Measurements from ENCODE around the gene PSMD9.

The PSMD9 gene

DNA sequence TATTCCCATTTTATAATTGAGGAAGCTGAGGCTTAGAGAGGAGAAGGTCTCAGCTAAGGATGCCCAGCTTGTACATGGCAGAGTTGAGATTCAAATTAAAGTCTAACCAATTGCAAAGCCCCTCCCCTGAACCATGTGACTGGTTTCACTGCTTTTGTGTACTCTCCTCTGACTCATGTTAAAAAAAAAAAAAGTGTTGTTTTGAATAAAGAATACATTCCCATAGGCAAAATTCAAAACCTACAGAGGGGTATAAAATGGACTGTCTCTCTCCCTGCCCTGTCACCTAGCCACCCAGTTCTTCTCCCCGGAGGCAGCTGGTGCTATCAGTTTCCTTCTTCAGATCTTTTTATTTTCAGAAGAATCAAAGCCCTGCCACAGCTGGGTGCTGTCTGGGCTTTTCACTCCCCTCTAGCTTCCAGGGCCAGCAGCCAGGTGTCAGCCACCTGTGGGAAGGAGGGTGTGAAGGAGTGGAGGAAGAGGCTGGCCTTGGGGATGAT, 5.4 kb downstream of the PSMD9 start:
- TF ChIP-seq, protein P1, sequence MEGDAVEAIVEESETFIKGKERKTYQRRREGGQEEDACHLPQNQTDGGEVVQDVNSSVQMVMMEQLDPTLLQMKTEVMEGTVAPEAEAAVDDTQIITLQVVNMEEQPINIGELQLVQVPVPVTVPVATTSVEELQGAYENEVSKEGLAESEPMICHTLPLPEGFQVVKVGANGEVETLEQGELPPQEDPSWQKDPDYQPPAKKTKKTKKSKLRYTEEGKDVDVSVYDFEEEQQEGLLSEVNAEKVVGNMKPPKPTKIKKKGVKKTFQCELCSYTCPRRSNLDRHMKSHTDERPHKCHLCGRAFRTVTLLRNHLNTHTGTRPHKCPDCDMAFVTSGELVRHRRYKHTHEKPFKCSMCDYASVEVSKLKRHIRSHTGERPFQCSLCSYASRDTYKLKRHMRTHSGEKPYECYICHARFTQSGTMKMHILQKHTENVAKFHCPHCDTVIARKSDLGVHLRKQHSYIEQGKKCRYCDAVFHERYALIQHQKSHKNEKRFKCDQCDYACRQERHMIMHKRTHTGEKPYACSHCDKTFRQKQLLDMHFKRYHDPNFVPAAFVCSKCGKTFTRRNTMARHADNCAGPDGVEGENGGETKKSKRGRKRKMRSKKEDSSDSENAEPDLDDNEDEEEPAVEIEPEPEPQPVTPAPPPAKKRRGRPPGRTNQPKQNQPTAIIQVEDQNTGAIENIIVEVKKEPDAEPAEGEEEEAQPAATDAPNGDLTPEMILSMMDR (conservative IDR thresholded peaks at IDR 0.05; ENCODE audit: low read length): no peak
- DNase-seq (ENCODE audit: low read depth): peak; percentile 54
- no peak overlapping the region for H3K4me3 ChIP-seq (ENCODE audit: low read length)

DNA sequence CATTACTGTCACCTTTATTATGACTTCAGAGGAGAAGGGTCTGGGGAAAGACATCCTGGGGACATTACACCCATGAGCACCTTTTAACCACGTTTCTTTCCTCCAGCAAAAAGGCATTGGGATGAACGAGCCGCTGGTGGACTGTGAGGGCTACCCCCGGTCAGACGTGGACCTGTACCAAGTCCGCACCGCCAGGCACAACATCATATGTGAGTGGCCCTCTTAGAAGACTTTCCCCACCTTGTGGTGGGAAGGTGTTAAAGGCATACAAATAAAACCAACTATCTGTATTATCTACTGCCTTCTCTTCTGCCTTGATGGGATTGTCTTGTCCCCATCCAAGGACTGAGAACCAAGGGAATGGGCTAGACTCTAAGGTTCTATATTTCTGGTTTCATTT, 6.0 kb downstream of the PSMD9 start:
- TF ChIP-seq, protein P1 (conservative IDR thresholded peaks at IDR 0.05; ENCODE audit: low read length): peak; percentile 36

DNA sequence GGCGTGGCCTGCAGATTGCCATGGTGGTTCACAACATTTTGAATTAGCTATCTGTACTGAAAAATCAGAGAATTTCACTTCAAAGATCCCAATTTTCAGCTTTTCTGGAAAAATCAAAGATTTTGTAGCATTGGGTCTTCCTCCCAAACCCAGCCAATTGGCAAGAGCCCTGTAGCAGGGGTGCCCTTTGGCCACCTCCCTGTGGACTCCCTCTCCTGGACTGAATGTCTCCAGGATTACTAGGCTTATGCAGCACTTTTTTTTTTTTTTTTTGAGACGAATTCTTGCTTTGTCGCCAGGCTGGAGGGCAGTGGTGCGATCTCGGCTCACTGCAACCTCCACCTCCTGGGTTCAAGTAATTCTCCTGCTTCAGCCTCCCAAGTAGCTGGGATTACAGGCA, 9.7 kb downstream of the PSMD9 start:
- DNase-seq (ENCODE audit: low read depth): no peak
- TF ChIP-seq, protein P1 (conservative IDR thresholded peaks at IDR 0.05; ENCODE audit: low read length): no peak
- H3K4me3 ChIP-seq (ENCODE audit: low read length): no peak overlapping the region

More for the DNA sequence above, 6.0 kb downstream of the PSMD9 start:
- peak; percentile 48 for DNase-seq (ENCODE audit: low read depth)
- H3K4me3 ChIP-seq (ENCODE audit: low read length): no peak overlapping the region

DNA sequence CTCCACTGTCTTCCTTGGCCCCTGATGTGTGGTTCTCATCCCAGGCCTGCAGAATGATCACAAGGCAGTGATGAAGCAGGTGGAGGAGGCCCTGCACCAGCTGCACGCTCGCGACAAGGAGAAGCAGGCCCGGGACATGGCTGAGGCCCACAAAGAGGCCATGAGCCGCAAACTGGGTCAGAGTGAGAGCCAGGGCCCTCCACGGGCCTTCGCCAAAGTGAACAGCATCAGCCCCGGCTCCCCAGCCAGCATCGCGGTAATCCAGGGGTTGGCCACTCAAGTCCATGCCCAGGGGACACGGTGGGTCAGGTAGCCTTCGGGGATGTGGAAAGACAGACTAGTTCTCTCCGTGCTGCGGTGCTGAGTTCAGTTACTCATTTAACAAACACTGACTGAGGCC, 11.0 kb downstream of the PSMD9 start:
- TF ChIP-seq, protein P1 (conservative IDR thresholded peaks at IDR 0.05; ENCODE audit: low read length): no peak

DNA sequence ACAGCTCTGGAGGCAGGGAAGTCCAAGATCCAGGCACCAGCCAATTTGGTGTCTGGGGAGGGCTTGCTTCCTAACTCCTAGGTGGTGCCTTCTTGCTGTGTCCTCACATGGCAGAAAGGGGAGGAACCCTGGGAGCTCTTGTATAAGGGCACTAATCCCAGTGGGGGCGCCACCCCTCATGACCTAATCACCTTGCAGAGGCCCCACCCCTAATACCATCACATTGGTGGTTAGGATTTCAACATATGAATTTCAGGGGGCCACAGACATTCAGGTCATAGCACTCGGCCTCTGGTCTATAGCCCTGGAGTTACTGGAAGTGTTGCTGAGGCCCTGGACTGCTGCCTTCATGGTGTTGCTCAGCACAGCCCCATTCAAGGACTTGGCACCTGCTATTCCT, 14.6 kb downstream of the PSMD9 start:
- H3K4me3 ChIP-seq (ENCODE audit: low read length): no peak overlapping the region
- TF ChIP-seq, protein P1 (conservative IDR thresholded peaks at IDR 0.05; ENCODE audit: low read length): no peak
- DNase-seq (ENCODE audit: low read depth): peak; percentile 36

More for the DNA sequence above, 11.0 kb downstream of the PSMD9 start:
- no peak overlapping the region for H3K4me3 ChIP-seq (ENCODE audit: low read length)
- no peak for DNase-seq (ENCODE audit: low read depth)

DNA sequence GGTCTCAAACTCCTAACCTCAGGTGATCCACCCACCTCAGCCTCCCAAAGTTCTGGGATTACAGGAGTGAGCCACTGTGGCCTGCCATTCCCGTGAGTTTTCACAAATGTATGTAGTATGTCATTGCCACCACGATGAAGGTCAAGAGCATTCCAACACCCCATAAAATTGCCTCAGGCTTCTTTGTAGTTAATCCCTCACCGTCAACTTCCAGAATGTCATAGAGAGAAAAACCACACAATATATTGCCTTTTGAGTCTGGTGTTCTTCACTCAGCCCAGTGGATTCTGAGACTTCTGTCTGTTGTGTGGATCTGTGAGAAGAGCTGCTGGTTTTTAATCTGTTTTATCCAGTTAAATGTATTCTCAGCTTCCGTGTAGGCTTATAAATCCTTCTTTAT, 17.2 kb downstream of the PSMD9 start:
- no peak overlapping the region for H3K4me3 ChIP-seq (ENCODE audit: low read length)
- no peak for DNase-seq (ENCODE audit: low read depth)
- TF ChIP-seq, protein P1 (conservative IDR thresholded peaks at IDR 0.05; ENCODE audit: low read length): no peak

DNA sequence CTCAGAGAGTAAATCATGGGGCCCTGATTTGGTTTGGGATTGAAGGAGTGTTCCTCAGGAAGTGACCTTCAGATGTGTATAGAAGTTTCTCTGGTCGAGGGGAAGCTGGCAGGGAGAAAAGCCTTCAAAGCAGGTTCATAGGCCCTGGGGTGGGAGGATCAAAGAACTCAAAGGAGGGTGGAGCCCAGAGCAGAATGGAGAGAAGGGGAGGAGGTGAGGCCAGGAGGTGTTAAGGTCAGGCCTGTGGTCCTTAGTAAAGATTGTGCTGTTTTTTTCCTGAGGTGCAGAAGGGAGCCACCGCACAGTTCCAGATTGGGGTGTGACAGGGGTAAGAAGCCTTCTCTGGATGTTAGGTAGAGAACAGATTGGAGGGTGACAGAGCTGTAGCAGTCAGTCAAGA, 20.1 kb downstream of the PSMD9 start:
- no peak for DNase-seq (ENCODE audit: low read depth)
- H3K4me3 ChIP-seq (ENCODE audit: low read length): no peak overlapping the region
- TF ChIP-seq, protein P1 (conservative IDR thresholded peaks at IDR 0.05; ENCODE audit: low read length): no peak
